Right ventricle myocardium inferior (tissue), 1 donor: Measurements from ENCODE around the gene SLC2A4RG. TPM values are rescaled to one million over a fixed set of nuclear protein-coding genes. Genes with fewer than 3 reads are reported as not detected.

Experiments used
- ATAC-seq: fragments of 200-7000 bp; cut with Tn5 transposase; one replicate; pipeline ENCODE4 v1.9.1; 2020; ENCODE audit warnings: mild to moderate bottlenecking, moderate library complexity
- DNase-seq: peaks from one replicate; pipeline ENCODE4 v3.0.0; 2021; ENCODE audit errors: missing footprints
- intact Hi-C: fragments of 100-400 bp; cut with DNase I; formaldehyde crosslinking; loops from one replicate; pipeline ENCODE4 v1.11.0; 2022
- total RNA-seq: library from RNA; stranded (reverse); fragmentation: NEBNext Ultra II Directional; extraction: Animal tissue kit (Norgen Biotek cat#: 25700); gene quantifications from one replicate; pipeline ENCODE4 v1.2.1, GENCODE V29; 2021
- donor health status: DM: no; HTN: yes; CAD: no; lungs with severe emphysema.

SLC2A4RG gene
- total RNA-seq, 1 donor from 2014 or later, result 97.4 TPM

- no peak for DNase-seq
- ATAC-seq, result no peak
- intact Hi-C loops, result no loop called here
Observed at GRCh38 chr20:63735859-63736718, 3.5 kb upstream of the SLC2A4RG start, which contains the start of gene LIME1. Gene LIME1 (plus strand): TSS chr20:63736664. CDS start chr20:63737550, 886 bp downstream.

DNA sequence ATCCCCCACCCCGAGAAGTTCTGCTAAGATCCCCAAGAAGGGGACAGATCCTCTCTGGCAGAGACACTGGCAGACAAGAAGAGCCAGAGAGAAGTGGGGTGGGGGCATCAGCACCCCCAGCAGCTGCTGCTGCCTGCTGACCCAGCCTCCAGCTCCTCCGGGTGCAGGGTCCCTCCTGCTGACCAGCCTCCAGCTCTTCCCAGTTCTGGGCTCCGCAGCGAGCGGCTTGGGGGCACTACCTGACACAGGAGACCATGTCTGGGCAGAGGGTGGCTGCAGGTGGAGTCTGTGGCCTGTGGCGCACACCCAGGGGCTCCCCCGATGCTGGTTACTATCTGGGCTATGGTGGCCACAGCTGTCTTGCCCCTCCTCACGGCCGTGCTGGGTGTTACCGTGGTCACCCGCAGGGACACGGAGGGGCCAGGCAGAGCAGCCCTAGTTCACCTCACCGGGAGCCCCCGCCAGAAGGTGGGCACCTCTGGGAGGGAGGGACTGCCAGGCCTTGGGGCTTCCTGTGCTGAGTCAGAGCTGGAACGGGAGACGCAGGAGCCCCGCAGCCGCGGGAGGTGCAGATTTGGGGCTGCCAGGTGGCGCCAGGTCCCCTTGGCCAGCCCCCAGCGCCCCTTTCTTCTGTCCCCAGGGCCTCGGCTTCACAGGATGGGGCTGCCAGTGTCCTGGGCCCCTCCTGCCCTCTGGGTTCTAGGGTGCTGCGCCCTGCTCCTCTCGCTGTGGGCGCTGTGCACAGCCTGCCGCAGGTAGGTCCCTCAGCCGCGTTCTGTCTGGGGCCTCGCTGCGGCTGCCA lies 2.5 kb upstream of the SLC2A4RG start:
- intact Hi-C loops, result no loop called here
- DNase-seq (no peak), ATAC-seq (no peak)

DNA sequence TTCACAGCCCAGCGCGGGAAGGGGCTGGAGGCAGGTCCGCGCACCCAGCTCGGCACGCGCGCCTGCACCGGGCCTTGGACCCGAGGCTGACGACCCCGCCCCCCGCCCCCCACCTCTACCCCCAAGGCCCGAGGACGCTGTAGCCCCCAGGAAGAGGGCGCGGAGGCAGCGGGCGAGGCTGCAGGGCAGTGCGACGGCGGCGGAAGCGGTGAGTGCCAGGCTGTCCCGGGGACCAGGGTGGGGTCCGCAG lies 2.0 kb upstream of the SLC2A4RG start:
- DNase-seq, result no peak
- no peak for ATAC-seq
- intact Hi-C loops, result no loop called here

DNA sequence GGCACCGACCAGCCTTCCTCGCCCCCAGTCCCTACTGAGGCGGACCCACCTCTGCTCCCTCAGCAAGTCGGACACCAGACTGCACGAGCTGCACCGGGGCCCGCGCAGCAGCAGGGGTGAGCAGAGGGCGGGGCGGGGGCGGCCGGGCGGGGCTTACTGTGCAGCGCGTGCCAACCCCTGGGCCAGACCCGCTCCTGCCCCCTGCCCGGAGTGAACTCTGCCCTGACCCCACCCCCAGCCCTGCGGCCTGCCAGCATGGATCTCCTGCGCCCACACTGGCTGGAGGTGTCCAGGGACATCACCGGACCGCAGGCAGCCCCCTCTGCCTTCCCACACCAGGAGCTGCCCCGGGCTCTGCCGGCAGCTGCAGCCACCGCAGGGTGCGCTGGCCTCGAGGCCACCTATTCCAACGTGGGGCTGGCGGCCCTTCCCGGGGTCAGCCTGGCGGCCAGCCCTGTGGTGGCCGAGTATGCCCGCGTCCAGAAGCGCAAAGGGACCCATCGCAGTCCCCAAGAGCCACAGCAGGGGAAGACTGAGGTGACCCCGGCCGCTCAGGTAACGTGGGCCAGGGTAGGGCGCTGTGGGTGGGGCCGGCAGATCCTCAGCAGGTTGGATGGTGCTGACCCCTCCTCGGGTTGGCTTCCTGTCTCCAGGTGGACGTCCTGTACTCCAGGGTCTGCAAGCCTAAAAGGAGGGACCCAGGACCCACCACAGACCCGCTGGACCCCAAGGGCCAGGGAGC lies 1.5 kb upstream of the SLC2A4RG start:
- intact Hi-C loops, result no loop called here

DNA sequence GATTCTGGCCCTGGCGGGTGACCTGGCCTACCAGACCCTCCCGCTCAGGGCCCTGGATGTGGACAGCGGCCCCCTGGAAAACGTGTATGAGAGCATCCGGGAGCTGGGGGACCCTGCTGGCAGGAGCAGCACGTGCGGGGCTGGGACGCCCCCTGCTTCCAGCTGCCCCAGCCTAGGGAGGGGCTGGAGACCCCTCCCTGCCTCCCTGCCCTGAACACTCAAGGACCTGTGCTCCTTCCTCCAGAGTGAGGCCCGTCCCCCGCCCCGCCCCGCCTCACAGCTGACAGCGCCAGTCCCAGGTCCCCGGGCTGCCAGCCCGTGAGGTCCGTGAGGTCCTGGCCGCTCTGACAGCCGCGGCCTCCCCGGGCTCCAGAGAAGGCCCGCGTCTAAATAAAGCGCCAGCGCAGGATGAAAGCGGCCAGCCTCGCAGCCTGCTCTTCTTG lies 868 bp upstream of the SLC2A4RG start:
- intact Hi-C loops, result no loop called here
- DNase-seq, result peak; percentile 84
- peak; percentile 51 for ATAC-seq

More for the DNA sequence above, 1.5 kb upstream of the SLC2A4RG start:
- ATAC-seq (no peak), DNase-seq (no peak)

GRCh38 chr20:63740070-63740626 lies 572 bp downstream of the SLC2A4RG start:
- intact Hi-C loops, result loop anchor here (2.0 to 5.0 kb wide), 2 partner anchors 47 to 125 kb away; partner anchors contain the start of gene TPD52L2
- ATAC-seq, result no peak

DNA sequence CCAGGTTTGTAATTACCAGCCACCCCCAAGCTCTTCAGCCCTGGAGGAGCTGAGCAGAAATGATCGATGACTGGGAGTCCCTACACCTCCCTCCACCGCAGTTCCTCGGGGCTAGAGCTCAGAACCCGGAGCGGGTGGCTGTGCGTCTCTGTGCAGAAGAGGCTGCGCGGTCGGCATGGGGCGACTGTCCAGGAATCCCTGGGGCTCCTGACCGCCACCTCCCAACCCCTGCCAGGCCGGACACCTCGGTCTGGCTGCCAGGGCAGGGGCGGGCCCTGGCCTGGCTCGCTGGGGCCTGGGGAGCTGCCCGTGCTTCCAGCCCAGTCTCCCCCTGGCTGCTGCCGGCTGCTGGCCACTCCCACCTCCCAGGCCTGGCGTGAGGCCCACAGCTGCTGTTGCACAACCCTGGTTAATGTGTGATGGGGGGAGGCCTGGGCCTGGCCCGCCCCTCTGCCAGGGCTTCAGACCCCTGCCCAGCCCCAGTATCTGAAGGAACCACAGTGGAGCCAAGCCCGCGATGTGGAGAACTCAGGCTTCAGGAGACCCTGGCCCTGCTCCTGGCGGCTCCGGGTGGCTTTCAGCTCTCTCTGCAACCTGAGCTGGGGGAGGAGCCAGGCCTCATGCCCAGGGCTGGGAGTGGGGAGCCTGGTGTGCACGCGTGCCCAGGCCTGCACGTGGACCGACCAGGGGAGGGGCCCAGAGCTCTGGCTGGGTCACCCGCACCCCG lies 1.2 kb downstream of the SLC2A4RG start:
- ATAC-seq, result peak; percentile 79
- peak; percentile 95 for DNase-seq
- intact Hi-C loops, result loop anchor here (2.0 to 5.0 kb wide), 2 partner anchors 47 to 124 kb away; partner anchors contain the start of gene TPD52L2

More at GRCh38 chr20:63740070-63740626, 572 bp downstream of the SLC2A4RG start:
- DNase-seq, result no peak

GRCh38 chr20:63741354-63741675 lies 1.7 kb downstream of the SLC2A4RG start:
- intact Hi-C loops, result loop anchor here (2.0 to 5.0 kb wide), 2 partner anchors 46 to 123 kb away; partner anchors contain the start of gene TPD52L2

DNA sequence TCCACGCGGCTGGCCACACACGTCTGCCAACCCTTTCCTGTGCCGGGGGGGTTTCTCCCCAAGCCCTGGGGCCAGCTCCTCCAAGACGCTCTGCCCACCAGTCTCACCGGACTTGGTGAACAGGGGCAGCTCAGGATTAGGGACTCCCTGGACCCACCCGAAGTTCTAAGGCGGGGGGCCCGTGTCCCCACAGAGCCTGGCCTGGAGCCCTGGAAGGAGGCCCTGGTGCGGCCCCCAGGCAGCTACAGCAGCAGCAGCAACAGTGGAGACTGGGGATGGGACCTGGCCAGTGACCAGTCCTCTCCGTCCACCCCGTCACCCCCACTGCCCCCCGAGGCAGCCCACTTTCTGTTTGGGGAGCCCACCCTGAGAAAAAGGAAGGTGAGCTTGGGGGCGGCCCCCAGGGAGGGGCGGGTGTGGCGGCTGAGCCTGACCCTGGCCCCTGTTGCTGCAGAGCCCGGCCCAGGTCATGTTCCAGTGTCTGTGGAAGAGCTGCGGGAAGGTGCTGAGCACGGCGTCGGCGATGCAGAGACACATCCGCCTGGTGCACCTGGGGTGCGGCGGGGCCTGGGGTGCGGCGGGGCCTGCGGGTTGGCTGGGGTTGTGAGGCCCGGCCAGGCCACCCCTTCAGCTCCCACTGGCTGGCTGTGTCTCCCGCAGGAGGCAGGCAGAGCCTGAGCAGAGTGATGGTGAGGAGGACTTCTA lies 2.3 kb downstream of the SLC2A4RG start:
- ATAC-seq, result no peak
- DNase-seq, result peak; percentile 64
- intact Hi-C loops, result loop anchor here (2.0 to 5.0 kb wide), 2 partner anchors 45 to 123 kb away; partner anchors contain the start of gene TPD52L2

More at GRCh38 chr20:63741354-63741675, 1.7 kb downstream of the SLC2A4RG start:
- DNase-seq (no peak), ATAC-seq (no peak)

GRCh38 chr20:63742381-63743024 lies 2.9 kb downstream of the SLC2A4RG start:
- no peak for DNase-seq
- intact Hi-C loops, result loop anchor here (5.0 kb wide), 1 partner anchor 45 kb away; no protein-coding TSS in a partner anchor

GRCh38 chr20:63743210-63743970 lies 3.8 kb downstream of the SLC2A4RG start:
- intact Hi-C loops, result loop anchor here (5.0 kb wide), 1 partner anchor 44 kb away; no protein-coding TSS in a partner anchor
- no peak for ATAC-seq
- DNase-seq, result no peak

More at GRCh38 chr20:63742381-63743024, 2.9 kb downstream of the SLC2A4RG start:
- ATAC-seq, result no peak

GRCh38 chr20:63744158-63744557 lies 4.6 kb downstream of the SLC2A4RG start:
- no peak for DNase-seq
- no peak for ATAC-seq
- intact Hi-C loops, result loop anchor here (5.0 kb wide), 1 partner anchor 43 kb away; no protein-coding TSS in a partner anchor

DNA sequence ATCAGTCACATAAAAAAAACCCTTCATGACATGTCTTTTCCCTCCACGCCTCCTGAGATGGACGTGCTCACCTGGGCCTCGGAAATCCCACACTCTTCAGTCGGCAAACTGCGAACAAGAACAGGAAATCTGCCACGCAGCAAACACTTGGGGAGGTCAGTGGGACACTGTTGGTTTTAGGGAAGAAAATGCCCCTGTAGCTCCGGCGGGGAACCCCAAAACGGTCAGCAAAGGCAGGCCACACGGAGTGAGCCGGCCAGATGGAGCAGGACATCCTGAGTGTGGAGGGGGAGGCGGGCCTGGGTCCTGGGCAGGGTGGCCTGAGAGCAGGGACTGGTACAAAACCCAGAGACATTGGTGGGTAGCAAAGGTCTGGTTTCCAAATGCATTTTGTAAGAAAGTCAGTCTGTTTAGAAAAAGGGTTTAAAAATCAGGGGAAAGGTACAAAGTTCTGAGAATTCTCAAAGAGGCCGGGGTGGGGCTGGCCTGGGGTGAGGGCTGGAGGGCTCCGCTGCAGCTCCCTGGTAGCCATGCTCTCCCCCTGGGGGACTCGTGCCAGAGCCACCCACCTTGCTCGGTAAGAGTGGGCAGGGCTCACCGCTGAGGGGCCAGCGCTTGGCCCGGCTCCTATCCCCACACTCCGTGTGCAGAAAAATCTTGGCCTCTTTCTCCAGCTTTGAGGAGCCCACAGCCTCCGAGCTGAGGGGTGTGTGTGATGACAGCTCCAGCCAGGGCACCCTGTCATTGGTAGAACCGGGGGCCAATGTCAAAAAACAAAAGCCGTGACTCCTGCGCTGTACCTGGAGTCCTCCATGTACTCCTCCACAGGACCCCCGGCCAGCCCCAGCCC lies 5.2 kb downstream of the SLC2A4RG start:
- DNase-seq, result no peak
- intact Hi-C loops, result loop anchor here (5.0 kb wide), 1 partner anchor 43 kb away; no protein-coding TSS in a partner anchor
- no peak for ATAC-seq

DNA sequence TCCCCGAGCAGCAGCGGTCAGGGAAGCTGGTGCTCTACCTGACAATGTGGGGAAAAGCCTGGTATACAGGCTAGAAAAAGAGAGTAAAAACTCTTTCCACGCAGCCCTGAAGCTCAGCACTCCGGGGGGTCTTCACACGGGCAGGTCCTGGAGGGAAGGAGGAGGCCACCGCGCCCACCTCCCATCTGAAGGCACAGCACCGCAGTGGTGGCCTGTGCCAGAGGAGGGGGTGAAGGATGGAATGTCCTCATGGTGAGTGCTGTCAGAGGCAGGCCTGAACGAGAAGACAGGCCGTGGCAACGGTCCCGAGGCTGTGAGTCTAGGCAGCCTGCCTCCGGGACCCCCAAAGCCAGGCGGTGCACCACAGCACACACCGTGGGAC lies 5.8 kb downstream of the SLC2A4RG start:
- DNase-seq (no peak), ATAC-seq (no peak)
- intact Hi-C loops, result no loop called here
